MM.1S (cell line): ENCODE measurements around the gene EPHB6.

Experiments used
- EZH2 ChIP-seq: fragments of 300-600 bp; sonication (generic); optimal IDR thresholded peaks from 2 replicates; pipeline ENCODE3; 2017; ENCODE audit warnings: low read depth, mild to moderate bottlenecking, antibody characterized with exemption, low read length, mixed read lengths
- EZH2phosphoT487 ChIP-seq: fragments of 300-600 bp; sonication (generic); IDR thresholded peaks from 2 replicates; pipeline ENCODE4 v1.6.1; 2018; ENCODE audit warnings: antibody characterized with exemption, low read length
- TF ChIP-seq, protein P1 (sequence below): fragments of 300-600 bp; sonication (generic); IDR thresholded peaks from 2 replicates; pipeline ENCODE4 v1.5.1; 2016; ENCODE audit warnings: antibody characterized with exemption, low read length, mixed read lengths

DNA sequence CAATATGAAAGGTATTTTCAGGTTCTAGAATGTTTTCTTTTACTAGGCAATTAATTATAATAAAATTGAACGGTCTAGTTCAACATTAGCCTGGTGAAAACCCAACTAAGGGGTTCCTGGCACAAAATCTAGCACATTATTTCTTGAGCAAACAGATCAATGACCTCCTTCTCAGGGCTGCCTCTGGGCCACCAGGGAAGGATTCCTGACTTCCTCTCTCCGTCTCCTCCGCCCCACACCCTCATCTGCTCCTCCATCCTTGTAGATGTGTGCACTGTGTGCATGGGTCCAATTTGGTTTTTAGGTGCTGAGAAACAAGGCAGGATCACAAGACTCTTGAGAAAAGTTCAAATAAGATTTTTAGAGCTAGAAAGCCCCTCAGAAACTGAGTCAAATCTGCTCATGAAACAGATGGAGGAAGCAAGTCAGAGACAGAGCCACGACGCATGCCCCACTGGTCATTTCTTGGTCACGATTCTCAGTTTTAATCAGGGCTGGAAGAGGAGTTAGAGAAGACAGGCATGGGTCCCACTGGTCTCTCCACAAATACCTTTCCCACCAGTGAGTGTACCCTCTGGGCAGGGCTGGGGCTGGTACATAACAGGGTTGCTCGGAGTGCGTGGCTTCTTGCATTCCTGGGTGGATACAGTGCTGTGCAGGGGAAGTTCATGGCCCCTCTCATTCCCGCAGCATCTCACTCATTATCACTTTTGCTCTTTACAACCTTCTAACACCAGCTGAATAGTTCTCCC lies 26.9 kb downstream of the EPHB6 start:
- TF ChIP-seq EZH2phosphoT487 (no peak), EZH2 (no peak)
- TF ChIP-seq, protein P1, sequence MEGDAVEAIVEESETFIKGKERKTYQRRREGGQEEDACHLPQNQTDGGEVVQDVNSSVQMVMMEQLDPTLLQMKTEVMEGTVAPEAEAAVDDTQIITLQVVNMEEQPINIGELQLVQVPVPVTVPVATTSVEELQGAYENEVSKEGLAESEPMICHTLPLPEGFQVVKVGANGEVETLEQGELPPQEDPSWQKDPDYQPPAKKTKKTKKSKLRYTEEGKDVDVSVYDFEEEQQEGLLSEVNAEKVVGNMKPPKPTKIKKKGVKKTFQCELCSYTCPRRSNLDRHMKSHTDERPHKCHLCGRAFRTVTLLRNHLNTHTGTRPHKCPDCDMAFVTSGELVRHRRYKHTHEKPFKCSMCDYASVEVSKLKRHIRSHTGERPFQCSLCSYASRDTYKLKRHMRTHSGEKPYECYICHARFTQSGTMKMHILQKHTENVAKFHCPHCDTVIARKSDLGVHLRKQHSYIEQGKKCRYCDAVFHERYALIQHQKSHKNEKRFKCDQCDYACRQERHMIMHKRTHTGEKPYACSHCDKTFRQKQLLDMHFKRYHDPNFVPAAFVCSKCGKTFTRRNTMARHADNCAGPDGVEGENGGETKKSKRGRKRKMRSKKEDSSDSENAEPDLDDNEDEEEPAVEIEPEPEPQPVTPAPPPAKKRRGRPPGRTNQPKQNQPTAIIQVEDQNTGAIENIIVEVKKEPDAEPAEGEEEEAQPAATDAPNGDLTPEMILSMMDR: no peak
